Measurements from ENCODE around the gene ERCC3. TPM values are rescaled to one million over a fixed set of nuclear protein-coding genes. Genes with fewer than 3 reads are reported as not detected.
A peak's percentile ranks its signal among the peaks of the same experiment; 100 is the strongest.
"Not testable (repeated sequence)": the region's sequence is repeated elsewhere in the genome, so short reads cannot be mapped to it uniquely, and the experiment has no call there.

ERCC3 gene
- total RNA-seq, 1 experiment from 2014 or later = 46.0 TPM

DNA sequence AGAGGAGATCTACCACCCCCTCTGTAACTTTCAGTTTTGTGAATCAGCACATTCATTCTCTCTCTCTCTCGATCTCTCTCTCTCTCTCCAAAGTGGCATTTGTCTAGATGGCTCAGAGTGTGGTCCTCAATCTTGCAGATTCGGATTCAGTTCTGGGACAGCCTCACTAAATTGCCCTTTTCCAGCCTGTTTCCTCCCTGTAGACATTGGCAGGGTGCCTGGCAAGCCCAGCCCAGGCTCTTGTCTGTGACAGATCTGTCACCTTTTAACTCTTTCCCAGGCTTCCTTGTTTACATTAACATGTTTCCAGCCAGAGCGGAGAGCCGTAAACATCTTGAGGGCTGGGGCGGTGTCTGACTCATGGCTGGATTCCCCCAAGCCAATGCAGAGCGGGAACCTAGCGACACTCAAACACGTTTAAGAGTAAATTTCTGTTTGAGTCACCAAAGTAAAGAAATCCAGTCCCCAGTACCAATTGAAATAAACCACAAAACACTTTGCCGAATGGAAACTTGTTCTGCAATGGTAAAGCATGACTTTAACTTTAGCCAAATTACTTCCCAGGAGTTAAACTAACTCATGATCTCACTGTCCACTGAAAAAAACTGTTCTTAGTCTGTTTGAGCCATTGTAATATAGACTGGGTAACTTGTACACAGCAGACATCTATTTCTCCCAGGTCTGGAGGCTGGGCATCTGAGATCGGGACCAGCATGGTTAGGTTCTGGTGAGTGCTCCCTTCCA is 67.3 kb downstream of the ERCC3 start:
- DNase-seq (ENCODE audit: low read depth) = peak; percentile 95

GRCh38 chr2:127226132-127226519 is 67.8 kb downstream of the ERCC3 start:
- no peak for DNase-seq (ENCODE audit: low read depth)

DNA sequence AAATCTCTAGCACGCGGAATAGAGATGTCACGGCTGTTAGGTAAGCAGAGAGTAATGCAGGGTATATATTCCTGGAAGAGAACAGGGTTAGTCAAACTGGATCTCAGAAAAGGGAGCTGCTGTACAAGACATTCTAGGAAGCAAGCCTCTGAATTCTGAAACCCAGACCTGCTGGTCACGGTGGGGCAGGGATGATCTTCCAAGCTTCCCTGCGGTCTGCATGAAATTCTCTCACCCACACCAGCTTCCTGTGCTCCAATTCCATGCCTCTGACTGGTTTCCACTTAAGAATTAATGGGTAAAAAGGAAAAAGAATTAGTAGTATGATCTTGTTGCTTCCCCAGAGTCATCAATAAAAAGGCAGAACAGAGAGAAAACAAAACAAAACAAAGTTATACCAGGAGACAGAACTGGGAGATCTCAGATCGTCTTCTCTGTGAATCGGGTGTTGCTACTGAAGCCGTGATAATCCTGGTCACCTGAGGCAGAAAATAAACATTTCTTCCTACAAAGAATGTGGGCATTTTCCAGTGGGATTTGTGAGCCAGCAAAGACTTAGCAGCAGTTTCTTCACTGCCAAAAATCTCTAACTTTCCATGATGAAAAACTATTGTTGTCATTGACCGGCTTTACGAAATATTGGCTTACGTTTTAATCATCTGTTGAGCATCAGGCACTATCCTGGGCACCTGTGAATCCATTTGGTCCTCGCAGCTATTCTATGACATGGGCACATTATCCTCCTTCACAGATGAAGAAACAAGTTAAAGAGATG is 68.6 kb downstream of the ERCC3 start:
- DNase-seq (ENCODE audit: low read depth) = peak; percentile 87

GRCh38 chr2:127224135-127224534 is 69.8 kb downstream of the ERCC3 start:
- not testable (repeated sequence) for DNase-seq (ENCODE audit: low read depth)

DNA sequence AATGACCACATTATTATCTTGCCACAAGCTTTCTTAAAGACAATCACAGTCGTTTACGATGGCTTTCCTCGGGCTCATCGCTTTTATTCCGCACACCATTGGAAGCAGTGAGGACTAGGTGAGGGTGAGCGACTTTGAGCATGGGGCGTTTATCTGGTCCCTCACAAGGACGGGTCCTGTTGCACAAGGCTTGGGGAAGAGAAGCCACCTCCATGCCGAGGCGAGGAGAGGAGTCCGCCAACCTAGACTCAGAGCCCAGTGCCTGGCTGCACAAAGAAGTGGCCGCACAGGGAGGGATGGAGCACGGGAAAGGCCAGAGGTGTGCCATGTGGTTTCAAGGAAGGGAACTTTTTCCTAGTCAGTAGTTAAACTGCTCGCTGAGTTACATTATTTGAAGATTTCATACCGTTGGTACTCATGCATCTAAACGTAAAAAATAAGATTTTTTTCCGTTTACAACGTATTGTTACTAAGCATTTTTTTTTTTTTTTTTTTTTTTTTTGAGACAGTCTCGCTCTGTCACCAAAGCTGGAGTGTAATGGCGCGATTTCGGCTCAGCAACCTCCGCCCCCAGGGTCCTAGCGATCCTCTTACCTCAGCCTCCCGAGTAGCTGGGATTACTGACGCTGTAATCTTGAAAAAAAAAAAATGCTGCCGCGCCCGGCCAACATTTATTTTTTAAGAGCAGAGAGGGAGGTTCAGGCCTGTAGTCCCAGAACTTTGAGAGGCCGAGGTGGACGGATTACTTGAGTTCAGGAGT is 73.0 kb downstream of the ERCC3 start:
- DNase-seq (ENCODE audit: low read depth) = no peak

- no peak for DNase-seq (ENCODE audit: low read depth)
Observed at GRCh38 chr2:127220102-127220767, 73.7 kb downstream of the ERCC3 start, which contains the start of gene CYP27C1. CYP27C1 (minus strand) TSS chr2:127220299; CDS start chr2:127220270, 29 bp downstream.

GRCh38 chr2:127219171-127220070 is 74.5 kb downstream of the ERCC3 start:
- DNase-seq (ENCODE audit: low read depth) = no peak

- no peak for DNase-seq (ENCODE audit: low read depth)
Observed at GRCh38 chr2:127218812-127219170, 75.2 kb downstream of the ERCC3 start.

GRCh38 chr2:127217470-127218325 is 76.2 kb downstream of the ERCC3 start:
- DNase-seq (ENCODE audit: low read depth) = peak; percentile 97

DNA sequence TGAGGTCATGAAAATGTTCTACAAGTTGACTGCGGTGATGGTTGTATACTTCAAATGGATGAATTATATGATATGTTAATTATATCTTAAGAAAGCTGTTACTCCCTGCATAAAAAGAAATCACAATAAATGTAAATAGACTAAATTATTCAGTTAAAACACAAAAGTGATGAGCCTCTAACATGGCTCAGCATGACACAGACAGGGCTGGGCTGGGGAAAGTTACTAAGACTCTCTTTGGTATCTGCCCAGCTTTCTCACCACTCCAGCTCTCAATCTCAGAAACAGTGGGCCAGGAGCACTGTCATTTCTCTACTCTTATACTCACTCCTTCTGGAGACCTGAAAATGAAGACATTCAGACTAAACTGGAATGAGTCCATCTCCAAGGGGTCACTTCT is 77.4 kb downstream of the ERCC3 start:
- DNase-seq (ENCODE audit: low read depth) = no peak

DNA sequence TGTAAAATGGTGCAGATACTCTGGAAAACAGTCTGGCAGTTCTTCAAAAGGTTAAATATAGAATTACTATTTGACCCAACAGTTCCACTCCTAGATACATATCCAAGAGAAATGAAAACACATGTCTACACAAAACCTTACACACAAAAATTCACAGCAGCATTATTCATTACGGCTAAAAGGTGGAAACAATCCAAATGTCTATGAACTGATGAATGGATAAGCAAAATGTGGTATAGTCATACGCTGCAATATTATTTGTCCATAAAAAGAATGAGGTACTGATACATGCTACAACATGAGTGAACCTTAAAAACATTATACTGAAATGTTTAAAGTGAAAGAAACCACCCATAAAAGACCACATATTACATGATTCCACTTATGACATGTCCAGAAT is 77.8 kb downstream of the ERCC3 start:
- DNase-seq (ENCODE audit: low read depth) = no peak

DNA sequence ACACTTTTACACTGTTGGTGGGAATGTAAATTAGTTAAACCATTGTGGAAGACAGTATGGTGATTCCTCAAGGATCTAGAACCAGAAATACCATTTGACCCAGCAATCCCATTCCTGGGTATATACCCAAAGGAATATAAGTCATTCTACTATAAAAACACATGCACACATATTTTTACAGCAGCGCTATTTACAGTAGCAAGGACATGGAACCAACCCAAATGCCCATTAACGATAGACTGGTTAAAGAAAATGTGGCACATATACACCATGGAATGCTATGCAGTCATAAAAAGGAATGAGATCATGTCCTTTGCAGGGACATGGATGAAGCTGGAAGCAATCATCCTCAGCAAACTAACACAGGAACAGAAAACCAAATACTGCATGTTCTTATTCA is 79.7 kb downstream of the ERCC3 start:
- not testable (repeated sequence) for DNase-seq (ENCODE audit: low read depth)

DNA sequence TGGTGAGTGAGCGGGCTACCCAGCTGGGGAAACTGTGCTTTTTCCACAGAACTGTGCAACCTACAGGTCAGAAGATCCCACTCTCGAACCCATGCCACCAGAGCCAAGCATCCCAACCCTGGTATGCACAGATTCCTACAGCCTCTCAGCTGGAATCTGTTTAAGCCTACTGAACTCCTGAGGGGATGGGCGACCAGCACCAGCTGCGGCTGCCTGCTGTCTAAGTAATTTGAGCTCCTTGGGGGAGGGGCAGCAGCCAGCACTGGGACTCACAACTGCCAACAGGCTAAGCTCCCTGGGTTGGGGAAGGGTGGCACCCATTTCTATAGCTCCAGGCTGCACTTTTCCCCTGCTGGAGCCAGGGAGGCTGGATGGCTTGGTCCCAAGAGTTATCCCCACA is 85.6 kb downstream of the ERCC3 start:
- DNase-seq (ENCODE audit: low read depth) = peak; percentile 70

Small RNA genes within 50 kb of the gene (small RNA-seq; reads per million reads assigned to genes)
- not detected for gene RNU6-1147P

Other genes with a start within 250 kb of the ERCC3 start
- gene BIN1, start 187.0 kb downstream of the ERCC3 start, total RNA-seq (2014; rRNA removed; shearing (Covaris generic)) = 68.0 and 68.8 TPM in 2 replicates
- gene CYP27C1, start 73.8 kb downstream of the ERCC3 start, total RNA-seq (2014; rRNA removed; shearing (Covaris generic)) = 1.4 and 1.5 TPM in 2 replicates
- 19.8 and 30.7 TPM in 2 replicates for gene MAP3K2, start 93.8 kb upstream of the ERCC3 start, total RNA-seq (2014; rRNA removed; shearing (Covaris generic))
- gene PROC, start 124.3 kb upstream of the ERCC3 start, total RNA-seq (2014; rRNA removed; shearing (Covaris generic)) = not detected in 2 replicates
- gene IWS1, start 232.3 kb upstream of the ERCC3 start, total RNA-seq (2014; rRNA removed; shearing (Covaris generic)) = 39.5 and 42.5 TPM in 2 replicates
- gene MYO7B, start 241.5 kb upstream of the ERCC3 start, total RNA-seq (2014; rRNA removed; shearing (Covaris generic)) = 1.1 and 1.3 TPM in 2 replicates

Measured in HT1080 (cell line).